Measurements from ENCODE around the gene PREB.
"Not testable (repeated sequence)": the region's sequence is repeated elsewhere in the genome, so short reads cannot be mapped to it uniquely, and the experiment has no call there.

Gene PREB

GRCh38 chr2:27133905-27134780 lies at the start of gene PREB:
Gene PREB (minus strand): TSS chr2:27134636. CDS start chr2:27134421, 215 bp downstream.
- DNase-seq (ENCODE audit: low read depth, low spot score) = peak; percentile 71

GRCh38 chr2:27184115-27184514 lies 49.7 kb upstream of the PREB start:
- DNase-seq (ENCODE audit: low read depth, low spot score) = no peak

DNA sequence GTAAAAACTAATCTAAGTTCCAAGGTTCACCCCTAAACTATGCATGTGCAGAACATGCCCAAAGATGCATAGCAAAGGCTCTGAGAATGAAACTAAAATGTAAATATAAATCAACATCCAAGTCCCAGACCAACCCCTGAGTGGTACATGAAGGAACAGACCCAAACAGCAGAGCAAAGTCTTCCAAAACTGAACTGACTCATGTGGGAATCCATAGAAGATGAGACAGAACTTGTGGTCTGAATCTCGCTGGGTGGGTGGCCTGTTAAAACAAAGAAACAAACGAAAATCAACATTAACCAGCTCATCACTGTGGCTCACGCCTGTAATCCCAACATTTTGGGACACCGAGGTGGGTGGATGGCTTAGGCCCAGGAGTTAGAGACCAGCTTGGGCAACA lies 47.9 kb upstream of the PREB start:
- no peak for DNase-seq (ENCODE audit: low read depth, low spot score)

DNA sequence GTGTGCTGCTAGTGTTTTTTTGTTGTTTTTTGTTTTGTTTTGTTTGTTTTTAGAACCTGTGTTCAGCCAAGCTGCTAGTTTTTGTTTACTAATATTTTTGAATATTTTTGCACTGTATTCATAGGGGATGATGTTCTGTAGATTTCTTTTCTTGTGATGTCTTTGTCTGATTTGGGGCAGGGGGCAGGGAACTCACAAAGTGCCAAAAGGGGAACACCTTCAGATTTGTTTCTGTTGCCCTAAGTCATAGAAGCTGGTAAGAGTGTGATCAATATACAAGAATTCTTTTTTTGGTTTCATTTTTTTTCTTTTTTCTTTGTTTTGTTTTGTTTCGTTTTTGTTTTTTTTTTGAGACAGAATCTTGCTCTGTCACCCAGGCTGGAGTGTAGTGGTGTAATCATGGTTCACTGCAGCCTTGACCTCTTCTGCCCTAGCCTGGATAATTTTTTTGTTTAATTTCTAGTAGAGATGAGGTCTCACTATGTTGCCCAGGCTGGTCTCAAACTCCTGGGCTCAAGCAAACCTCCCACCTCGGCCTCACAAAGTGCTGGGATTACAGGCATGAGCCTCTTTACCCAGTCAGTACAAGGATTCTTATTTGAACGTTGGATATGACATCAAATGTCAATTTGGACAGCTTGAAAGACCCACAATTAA lies 45.0 kb upstream of the PREB start:
- no peak for DNase-seq (ENCODE audit: low read depth, low spot score)

DNA sequence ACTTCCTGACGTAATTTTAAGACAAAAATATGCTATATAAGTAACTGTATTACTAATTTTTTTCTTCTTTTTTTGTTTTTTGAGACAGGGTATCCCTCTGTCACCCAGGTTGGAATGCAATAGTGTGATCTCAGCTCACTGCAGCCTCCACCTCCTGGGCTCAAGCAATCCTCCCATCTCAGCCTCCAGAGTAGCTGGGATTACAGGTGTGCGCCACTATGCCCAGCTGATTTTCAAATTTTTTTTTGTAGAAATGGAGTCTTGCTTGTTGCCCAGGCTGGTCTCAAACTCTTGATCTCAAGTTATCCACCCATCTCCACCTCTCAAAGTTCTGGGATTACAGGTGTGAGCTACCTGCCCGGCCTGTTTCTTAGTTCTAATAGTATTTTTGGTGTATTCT lies 44.0 kb upstream of the PREB start:
- no peak for DNase-seq (ENCODE audit: low read depth, low spot score)

GRCh38 chr2:27177441-27178351 lies 43.3 kb upstream of the PREB start:
- no peak for DNase-seq (ENCODE audit: low read depth, low spot score)

DNA sequence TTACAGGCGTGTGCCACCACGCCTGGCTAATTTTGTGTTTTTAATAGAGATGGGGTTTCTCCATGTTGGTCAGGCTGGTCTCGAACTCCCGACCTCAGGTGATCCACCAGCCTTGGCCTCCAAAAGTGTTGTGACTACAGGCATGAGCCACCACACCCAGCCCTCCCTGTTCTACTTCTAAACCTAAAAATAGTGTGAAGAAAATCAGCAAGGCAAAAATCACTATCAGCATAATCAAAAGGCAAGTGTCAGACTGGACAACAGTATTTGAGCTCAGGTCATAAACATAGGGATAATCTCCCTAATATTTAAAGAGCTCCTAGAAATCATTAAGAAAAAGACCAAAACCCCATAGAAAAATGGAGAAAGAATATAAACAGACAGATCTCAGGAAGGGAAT lies 41.3 kb upstream of the PREB start:
- DNase-seq (ENCODE audit: low read depth, low spot score) = not testable (repeated sequence)

GRCh38 chr2:27175330-27175729 lies 40.9 kb upstream of the PREB start:
- DNase-seq (ENCODE audit: low read depth, low spot score) = no peak

GRCh38 chr2:27174638-27175037 lies 40.2 kb upstream of the PREB start:
- DNase-seq (ENCODE audit: low read depth, low spot score) = no peak

DNA sequence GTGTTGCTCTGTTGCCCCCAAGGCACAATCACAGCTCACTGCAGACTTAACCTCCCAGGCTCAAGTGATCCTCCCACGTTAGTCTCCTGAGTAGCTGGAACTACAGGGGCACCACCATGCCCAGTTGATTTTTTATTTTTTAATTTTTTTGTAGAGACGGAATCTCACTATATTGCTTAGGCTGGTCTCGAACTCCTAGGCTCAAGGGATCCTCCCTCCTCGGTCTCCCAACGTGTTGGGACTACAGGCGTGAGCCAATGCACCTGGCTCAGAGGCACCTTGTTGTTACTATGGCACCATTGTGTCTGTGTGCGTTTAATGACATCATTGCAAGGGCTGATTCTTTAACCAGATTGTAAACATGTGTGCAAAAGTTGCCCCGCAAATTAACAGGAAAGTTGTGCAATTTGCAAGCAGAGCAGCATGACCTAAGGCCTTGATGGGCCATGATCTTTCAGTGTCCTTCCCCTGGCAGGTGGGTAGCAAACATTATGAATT lies 37.0 kb upstream of the PREB start:
- DNase-seq (ENCODE audit: low read depth, low spot score) = no peak

- no peak for DNase-seq (ENCODE audit: low read depth, low spot score)
Observed at GRCh38 chr2:27170581-27171337, 36.3 kb upstream of the PREB start.

DNA sequence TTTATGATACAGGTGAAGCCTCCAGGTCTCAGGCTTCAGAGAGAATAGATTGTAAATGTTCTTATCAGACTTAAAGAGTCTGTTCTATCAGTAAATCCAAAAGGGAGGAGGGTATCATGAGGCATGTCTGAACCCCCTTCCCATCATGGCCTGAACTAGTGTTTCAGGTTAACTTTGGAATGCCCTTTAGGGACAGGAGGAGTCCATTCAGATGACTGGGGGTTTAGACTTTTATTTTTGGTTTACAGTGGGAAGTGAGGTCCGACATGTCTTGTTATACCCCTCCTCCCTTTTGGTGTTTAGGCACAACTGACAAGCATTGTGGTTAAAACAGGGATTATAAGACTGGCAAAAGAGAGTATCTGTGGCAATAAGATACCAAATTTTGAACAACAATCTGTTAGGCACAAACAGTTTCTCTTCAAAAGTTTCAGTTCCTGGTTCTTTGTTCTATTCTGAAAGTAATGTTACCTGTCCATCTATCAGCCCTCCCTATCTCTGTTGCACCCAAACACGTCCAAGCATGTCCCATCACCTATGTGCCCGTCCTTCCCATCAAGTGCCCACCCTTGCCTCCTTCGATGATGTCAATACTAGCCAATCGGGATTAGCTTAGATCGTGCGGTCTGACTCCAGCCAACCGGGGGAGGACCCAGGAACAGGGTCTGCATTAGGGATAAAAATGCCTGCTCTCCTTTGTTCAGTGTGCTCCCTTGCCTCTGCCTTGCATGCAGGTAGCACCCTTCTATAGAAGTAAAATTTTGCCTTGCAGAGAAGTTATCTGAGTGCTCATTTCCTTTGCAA lies 30.7 kb upstream of the PREB start:
- no peak for DNase-seq (ENCODE audit: low read depth, low spot score)

DNA sequence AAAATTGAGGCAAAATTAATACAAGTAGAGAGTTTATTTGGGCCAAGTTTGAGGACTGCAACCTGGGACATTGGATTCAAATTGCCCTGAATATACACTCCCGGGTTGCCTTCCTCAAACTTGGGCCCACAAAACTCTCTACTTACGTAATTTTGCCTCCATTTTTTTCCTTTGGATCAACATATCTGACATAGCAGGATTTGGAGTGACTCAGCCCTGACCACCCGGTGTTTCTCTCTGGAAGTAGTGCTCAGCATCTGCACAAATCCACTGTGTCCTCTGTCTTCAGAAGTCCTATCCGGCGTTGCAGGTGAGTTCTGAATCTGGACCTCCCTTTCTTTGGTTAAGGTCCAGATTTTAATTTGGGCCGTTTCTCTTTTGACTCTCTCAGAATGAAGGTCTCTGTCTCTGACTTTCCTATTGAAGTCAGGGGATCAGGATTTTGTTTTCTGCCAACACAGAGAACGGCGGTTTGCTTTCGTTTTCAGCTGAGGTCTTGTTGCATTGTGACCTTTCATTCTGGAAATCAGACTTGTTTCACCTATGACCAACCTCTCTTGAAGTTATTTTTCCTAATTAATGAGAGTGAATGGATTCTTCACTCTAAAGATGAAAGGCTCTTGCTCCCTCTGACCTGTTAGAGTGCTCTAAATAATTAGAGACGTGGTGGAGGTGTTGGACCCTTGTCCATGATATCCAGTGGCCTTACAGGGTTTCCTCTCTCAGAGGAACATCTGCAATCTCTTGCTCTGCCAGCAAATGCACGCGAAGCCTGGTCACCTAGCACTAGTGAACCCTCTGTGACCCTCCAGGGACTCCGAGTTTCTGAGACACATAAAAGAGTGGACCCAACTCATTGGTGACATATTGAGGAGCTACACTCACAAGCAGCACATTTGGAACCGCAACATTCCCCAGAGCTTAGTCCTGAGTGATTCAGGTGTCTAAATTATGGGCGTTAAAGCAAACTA lies 28.0 kb upstream of the PREB start:
- DNase-seq (ENCODE audit: low read depth, low spot score) = no peak

DNA sequence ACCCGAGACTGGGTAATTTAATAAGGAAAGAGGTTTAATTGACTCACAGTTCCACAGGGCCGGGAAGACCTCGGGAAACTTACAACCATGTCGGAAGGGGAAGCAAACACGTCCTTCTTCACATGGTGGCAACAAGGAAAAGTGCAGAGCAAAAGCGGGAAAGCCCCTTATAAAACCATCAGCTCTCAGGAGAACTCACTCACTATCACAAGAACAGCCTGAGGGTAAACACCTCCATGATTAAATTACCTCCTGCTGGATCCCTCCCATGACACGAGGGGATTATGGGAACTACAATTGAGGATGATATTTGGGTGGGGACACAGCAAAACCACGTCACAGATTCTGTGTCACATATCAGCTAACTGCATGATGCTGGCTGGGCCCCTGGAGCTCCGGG lies 25.8 kb upstream of the PREB start:
- DNase-seq (ENCODE audit: low read depth, low spot score) = no peak

GRCh38 chr2:27159271-27159670 lies 24.8 kb upstream of the PREB start:
- DNase-seq (ENCODE audit: low read depth, low spot score) = no peak

DNA sequence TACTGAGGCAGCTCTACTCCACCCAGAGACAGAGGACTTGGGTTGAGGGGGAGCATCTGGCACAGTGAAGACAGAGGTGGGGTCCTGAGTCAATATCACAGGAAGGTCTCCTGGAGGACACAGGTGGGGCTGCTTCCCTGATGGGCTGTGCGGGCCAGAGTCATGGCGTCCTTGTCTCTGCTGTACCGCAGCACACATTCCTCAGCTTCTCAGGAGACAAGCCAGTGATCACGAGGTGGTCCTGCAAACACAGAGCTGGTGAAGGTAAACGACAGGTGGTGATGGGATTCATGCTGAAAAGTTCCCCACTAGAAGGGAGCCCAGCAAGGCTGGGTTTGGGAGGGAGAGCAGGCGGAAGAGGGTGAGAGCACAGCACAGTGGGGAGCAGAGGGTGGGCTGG lies 24.0 kb upstream of the PREB start:
- DNase-seq (ENCODE audit: low read depth, low spot score) = no peak

- no peak for DNase-seq (ENCODE audit: low read depth, low spot score)
Observed at GRCh38 chr2:27155069-27155520, 20.7 kb upstream of the PREB start.

DNA sequence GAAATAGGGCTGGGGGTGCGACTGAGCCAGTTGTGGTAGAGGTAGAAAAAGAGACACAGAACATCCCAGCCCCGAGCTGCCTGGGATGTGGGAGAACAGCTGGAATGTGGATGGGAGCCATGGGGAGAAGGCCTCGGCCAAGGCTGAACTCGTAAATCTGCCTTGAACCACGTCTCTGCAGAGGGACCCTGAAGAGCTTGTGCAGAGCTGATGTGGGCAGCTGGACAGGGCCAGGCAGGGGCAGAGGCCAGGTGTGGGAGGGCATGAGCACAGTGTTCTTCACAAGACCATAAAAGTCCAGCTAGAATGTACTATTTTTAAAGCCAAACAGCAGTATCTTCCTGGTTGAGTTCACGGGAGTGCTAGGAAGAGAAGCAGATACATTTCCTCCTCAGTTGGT lies 20.1 kb upstream of the PREB start:
- no peak for DNase-seq (ENCODE audit: low read depth, low spot score)
